ENCODE data around the gene GRIA4. TPM values are rescaled to one million over a fixed set of nuclear protein-coding genes. Genes with fewer than 3 reads are reported as not detected.

Gene GRIA4
- polyA plus RNA-seq, 3 donors: not detected

DNA sequence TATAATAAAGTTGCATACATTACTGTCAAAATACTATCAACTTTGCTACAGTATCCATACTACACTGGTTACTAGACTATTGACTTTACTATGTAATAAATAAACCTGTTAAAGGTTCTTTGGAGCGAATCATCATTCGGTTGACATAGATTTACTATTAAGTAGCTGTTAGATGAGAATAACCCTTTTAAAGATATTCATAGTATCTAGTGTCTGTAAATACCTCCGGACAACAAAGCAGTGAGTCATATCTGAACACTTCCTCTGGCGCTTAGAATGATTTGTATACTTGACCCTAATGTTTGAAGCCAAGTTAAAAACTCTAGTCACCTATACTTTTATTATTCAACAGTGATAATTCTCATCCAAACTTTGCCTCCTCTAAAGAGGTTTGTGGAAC lies 327.5 kb downstream of the GRIA4 start:
- Histone ChIP-seq H3K4me1 (ENCODE audit: control insufficient read depth in 1 of 2, insufficient read depth in 2 of 2, low read length in 2 of 2) (no peaks in the 10 kb centered on the region), H3K79me2 (ENCODE audit: insufficient read depth, low read length) (no peaks in the 10 kb centered on the region), H2AFZ (ENCODE audit: insufficient read depth, low read depth, low read length, poor library complexity, severe bottlenecking) (no peak overlapping the region), H3K27ac (ENCODE audit: low read depth in 1 of 2, low read length in 2 of 2) (no peak overlapping the region), H3K9me3 (replicated peaks in 1 of 2; ENCODE audit: control insufficient read depth in 1 of 2, insufficient read depth in 1 of 2, low read length in 2 of 2) (no peaks in the 10 kb centered on the region), H3K27me3 (ENCODE audit: control insufficient read depth in 2 of 2, insufficient read depth in 2 of 2, low read length in 2 of 2) (no peaks in the 10 kb centered on the region), H3K36me3 (replicated peaks in 1 of 2; ENCODE audit: control insufficient read depth in 1 of 2, insufficient read depth in 2 of 2, low read length in 2 of 2) (no peaks in the 10 kb centered on the region), H3K4me2 (replicated peaks; ENCODE audit: extremely low read depth, low read length, poor library complexity, severe bottlenecking) (no peak overlapping the region), H3K4me3 (replicated peaks in 1 of 3; ENCODE audit: low read depth in 2 of 3, low read length in 3 of 3) (no peak overlapping the region), H4K20me1 (ENCODE audit: insufficient read depth, low read length) (no peaks in the 10 kb centered on the region), H3K9ac (ENCODE audit: insufficient read depth, low read length, poor library complexity, severe bottlenecking) (no peak overlapping the region)
- peaks cover 0 to 3% (median 3%) of the 10 kb centered on the region in 7 donors for H3K9me3 Mint-ChIP-seq
- H3K36me3 Mint-ChIP-seq: no peaks in the 10 kb centered on the region
- WGBS (ENCODE audit: insufficient coverage): no CpG with 5 or more reads among the region's 4 CpGs
- H3K27ac Mint-ChIP-seq: no peak overlapping the region
- H3K27me3 Mint-ChIP-seq (ENCODE audit: low read depth in 3 of 3): no peaks in the 10 kb centered on the region
- TF ChIP-seq, protein P1, sequence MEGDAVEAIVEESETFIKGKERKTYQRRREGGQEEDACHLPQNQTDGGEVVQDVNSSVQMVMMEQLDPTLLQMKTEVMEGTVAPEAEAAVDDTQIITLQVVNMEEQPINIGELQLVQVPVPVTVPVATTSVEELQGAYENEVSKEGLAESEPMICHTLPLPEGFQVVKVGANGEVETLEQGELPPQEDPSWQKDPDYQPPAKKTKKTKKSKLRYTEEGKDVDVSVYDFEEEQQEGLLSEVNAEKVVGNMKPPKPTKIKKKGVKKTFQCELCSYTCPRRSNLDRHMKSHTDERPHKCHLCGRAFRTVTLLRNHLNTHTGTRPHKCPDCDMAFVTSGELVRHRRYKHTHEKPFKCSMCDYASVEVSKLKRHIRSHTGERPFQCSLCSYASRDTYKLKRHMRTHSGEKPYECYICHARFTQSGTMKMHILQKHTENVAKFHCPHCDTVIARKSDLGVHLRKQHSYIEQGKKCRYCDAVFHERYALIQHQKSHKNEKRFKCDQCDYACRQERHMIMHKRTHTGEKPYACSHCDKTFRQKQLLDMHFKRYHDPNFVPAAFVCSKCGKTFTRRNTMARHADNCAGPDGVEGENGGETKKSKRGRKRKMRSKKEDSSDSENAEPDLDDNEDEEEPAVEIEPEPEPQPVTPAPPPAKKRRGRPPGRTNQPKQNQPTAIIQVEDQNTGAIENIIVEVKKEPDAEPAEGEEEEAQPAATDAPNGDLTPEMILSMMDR (IDR thresholded peaks at IDR 0.05): no peak
- DNase-seq: no peak
- intact Hi-C loops (cut with micrococcal nuclease): no loop called here
- H3K4me1 Mint-ChIP-seq: no peaks in the 10 kb centered on the region
- H3K4me3 Mint-ChIP-seq: no peak overlapping the region

DNA sequence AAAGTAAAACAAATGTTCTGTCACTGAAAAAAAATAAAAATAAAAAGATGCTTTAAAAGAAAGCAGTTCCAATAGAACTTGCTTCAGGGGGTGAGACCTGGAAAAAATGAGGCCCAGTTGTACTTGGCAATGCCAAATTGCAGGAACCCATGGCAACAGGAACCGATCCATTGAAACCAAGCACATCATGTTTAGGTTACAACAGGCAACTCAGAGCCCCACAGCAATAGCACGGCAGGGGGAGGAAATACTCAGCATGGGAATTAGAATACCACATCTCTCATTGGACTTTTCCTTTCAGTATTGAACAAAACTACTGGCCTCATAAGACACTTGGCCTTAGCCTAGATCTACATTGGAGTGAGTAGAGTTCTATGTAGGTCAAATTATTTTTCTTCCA lies 327.9 kb downstream of the GRIA4 start:
- Histone ChIP-seq H3K36me3 (replicated peaks in 1 of 2; ENCODE audit: control insufficient read depth in 1 of 2, insufficient read depth in 2 of 2, low read length in 2 of 2) (no peaks in the 10 kb centered on the region), H3K27me3 (ENCODE audit: control insufficient read depth in 2 of 2, insufficient read depth in 2 of 2, low read length in 2 of 2) (no peaks in the 10 kb centered on the region), H3K9ac (ENCODE audit: insufficient read depth, low read length, poor library complexity, severe bottlenecking) (no peak overlapping the region), H3K4me1 (ENCODE audit: control insufficient read depth in 1 of 2, insufficient read depth in 2 of 2, low read length in 2 of 2) (no peaks in the 10 kb centered on the region), H3K9me3 (replicated peaks in 1 of 2; ENCODE audit: control insufficient read depth in 1 of 2, insufficient read depth in 1 of 2, low read length in 2 of 2) (no peaks in the 10 kb centered on the region), H3K79me2 (ENCODE audit: insufficient read depth, low read length) (no peaks in the 10 kb centered on the region), H2AFZ (ENCODE audit: insufficient read depth, low read depth, low read length, poor library complexity, severe bottlenecking) (no peak overlapping the region), H3K4me3 (replicated peaks in 1 of 3; ENCODE audit: low read depth in 2 of 3, low read length in 3 of 3) (no peak overlapping the region), H4K20me1 (ENCODE audit: insufficient read depth, low read length) (no peaks in the 10 kb centered on the region), H3K27ac (ENCODE audit: low read depth in 1 of 2, low read length in 2 of 2) (no peak overlapping the region), H3K4me2 (replicated peaks; ENCODE audit: extremely low read depth, low read length, poor library complexity, severe bottlenecking) (no peak overlapping the region)
- Mint-ChIP-seq H3K4me3 (no peak overlapping the region), H3K9me3 (peaks cover 0 to 3% (median 3%) of the 10 kb centered on the region in 7 donors), H3K36me3 (no peaks in the 10 kb centered on the region), H3K27ac (no peak overlapping the region), H3K27me3 (ENCODE audit: low read depth in 3 of 3) (no peaks in the 10 kb centered on the region), H3K4me1 (no peaks in the 10 kb centered on the region)
- no peak for DNase-seq
- WGBS (ENCODE audit: insufficient coverage): 100% methylated on average over 1 of the region's 2 CpGs
- TF ChIP-seq, protein P1 (IDR thresholded peaks at IDR 0.05): no peak
- intact Hi-C loops (cut with micrococcal nuclease): no loop called here
